HG02759 (cell line): ENCODE data around the gene BDH2.

Source experiments
- ATAC-seq: cut with Tn5 transposase; IDR thresholded peaks from one replicate; pipeline ENCODE4 v1.9.1; 2021; ENCODE audit warnings: mild to moderate bottlenecking, moderate library complexity; ENCODE audit not compliant: unreplicated experiment

The BDH2 gene

DNA sequence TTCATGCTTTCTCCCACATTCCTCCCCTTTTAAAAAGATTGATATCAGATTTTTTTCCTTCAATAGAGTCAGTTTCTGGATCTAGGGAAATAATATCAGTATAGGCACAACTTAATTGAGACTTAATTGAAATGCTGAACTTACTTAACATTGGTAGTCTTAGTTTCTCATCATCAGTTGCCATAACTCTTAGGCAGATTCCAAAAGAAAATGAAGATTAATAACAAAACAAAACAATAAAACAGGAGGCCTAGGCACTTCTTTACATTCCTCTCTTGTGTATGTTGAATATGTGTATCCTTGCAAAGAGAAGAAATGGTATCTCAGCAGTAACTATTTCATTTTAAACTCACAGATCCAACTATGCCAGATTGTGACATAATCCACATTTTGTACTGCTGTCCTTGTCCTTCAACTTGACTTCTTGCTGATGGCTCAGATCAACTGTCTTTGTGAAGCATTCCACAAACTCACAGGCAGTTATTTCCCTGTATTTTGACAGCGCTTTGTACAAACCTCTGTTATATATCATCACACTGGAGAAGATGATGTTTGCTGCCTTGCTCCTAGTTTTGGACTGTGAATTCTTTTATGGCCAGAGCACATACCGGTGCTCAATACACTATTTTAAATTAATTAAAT is 14.0 kb downstream of the BDH2 start:
- no peak for ATAC-seq

DNA sequence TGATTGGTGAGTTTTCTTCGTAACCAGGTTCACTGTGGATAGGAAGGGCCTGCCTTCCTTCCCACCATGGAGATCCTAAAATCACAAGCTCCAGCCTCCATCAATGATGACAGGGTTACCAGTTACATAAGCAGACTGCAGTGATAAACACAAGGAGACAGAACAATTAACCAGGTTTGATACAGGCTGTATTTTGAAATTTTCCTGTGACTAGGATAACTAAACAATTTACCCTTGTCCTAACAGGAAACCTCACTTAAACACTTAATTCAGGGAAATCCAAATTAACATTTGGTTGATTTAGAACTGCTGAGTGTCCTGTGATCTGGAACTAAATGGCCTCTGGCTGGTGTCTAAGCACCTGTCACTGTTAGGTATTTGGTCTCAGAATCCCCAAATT is 20.0 kb downstream of the BDH2 start:
- no peak for ATAC-seq

DNA sequence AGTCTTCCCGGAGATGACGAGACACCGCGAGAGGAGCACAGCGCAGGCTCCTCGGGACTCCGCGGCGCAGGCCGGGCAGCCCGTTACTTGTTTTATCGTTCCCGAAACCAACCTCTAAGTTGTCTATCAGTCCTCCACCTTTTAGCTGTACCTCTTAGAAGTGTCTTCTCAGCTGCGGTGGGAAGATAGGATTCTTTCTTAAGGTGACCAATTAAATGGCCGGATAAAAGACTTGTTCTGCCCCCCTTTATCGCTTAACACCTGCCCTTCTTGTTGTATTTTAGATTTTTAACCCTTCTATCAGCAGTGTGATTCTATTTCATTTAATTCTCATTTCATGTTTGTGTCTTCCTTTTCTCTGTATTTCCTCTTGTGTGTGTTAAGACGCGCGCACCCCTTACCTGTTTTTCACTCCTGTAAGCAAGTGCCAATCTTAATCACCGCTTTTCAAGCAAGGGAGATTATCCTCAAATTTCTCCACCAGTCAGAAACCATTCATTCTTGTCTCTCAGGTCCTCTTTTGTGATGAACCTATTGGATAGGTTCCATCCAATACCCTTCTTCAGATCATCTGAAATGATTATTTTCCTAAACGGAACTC is 22.8 kb downstream of the BDH2 start, which contains the start of gene SLC9B2:
SLC9B2 (minus strand) TSS at position 15 of the 601 bp plus-strand sequence. CDS start 9,211 bp downstream, outside the sequence.
- ATAC-seq = peak; percentile 59

DNA sequence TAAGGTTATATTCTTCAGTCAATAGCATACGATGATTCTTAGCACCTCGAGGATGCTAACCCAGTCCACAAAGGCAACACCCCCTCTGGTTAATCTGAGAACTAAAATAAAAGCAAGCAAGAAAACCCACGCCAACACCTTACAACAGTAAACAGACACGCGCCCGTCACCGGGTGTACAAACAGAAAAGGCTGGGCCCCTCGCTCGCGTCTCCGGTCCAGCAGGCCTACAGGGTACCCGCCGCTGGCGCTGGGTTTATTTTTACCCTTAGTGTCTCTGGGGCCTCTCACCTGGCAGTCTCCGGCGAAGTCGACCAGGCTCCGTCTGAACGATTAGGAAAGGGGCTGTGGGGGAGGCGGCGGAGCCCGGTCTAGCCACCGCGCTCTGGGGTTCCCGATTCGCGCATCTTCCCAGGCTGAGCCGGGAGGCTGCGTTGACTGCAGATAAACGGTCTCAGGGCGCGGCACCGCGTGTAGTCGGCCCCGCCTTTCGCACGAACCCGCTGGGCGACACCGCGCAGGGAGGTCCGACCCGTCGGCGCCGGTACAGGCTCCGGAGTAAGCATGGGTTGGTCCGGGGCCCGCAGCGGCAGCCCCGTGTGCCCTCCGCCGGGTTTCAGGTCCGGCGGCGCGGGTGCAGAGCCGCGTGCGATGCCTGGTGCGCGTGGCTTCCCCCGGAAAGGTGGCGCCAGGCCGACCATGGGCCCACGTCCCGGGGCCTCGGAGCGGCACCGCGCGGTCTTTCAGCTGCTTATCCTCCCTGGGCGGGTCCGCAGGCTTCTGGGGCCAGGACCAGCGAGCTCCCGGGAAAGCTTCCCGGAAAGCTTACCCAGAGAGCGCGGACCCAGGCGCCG is 23.5 kb downstream of the BDH2 start:
- ATAC-seq = peak; percentile 58

DNA sequence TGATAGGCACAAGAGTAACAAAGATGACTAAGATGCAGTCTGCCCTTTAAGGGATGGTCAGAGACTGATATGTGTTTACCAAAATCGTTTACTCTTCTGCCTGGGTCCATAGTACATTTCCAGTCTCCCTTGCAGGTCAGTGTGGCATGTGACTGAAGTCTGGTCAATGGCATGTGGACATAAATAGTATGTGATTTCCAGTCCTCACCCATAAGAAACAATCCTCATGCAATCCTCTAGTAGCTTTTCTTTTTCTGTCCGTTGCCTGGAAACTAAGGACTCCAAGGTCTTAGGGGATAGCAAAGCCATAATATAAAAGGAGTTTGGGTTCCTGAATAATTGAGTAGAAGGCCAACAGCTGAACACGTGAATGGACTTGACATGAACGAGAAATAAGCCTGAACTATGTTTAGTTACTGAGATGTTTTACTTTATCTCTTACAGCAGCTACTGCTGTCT is 24.2 kb downstream of the BDH2 start:
- no peak for ATAC-seq

DNA sequence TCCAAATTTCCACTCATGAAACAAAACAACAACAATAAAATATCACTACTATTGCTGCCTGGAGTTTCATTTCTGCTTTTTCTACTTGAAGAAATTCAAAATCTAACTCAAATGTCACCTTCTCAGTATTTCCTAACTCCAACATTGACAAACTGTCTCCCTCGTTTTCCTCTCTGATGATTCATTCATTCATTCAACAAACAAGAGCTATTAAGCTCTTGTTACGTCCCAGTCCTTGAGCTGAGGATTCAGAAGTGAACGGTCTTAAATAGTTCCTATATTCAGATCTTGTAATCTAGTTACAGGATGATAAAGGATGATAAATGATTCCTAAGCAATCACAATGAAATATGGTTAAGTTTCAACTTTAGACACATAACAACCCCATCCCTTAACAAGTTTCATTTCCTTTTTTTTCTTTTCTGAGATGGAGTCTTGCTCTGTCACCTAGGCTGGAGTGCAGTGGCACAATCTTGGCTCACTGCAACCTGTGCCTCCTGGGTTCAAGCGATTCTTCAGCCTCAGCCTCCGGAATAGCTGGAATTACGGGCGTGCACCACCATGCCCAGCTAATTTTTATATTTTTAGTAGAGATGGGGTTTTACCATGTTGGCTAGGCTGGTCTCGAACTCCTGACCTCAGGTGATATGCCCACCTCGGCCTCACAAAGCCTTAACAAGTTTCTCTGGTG is 24.7 kb downstream of the BDH2 start:
- peak; percentile 30 for ATAC-seq

DNA sequence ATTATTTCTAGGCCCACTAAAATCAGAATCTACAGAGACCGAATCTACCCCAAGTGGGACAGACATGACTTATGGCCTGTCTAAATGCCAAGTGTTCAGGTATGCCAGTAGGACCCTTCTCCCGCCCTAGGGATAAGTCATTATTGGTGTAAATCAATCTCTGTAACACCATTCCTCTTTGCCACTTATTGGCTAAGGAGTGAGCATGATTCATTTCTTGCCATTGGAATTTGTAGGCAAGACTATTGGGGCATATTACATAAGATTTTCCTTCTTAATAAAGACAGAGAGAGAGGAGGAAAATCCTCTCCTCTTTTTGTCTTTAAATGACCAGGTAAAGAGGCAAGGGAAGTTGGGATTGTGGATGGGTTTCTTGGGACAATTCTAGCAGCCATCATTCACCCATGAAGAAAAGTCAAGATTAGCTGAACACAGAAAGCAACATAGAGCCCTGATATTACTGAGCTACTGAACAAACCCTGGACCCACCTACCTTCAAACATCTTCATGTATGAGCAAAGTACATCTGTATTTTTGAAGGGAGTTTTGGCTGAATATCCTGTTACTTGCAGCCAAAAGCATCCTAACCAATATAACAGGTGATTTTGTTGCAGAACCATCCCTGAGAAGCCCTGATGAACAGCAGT is 25.7 kb downstream of the BDH2 start:
- ATAC-seq = no peak

DNA sequence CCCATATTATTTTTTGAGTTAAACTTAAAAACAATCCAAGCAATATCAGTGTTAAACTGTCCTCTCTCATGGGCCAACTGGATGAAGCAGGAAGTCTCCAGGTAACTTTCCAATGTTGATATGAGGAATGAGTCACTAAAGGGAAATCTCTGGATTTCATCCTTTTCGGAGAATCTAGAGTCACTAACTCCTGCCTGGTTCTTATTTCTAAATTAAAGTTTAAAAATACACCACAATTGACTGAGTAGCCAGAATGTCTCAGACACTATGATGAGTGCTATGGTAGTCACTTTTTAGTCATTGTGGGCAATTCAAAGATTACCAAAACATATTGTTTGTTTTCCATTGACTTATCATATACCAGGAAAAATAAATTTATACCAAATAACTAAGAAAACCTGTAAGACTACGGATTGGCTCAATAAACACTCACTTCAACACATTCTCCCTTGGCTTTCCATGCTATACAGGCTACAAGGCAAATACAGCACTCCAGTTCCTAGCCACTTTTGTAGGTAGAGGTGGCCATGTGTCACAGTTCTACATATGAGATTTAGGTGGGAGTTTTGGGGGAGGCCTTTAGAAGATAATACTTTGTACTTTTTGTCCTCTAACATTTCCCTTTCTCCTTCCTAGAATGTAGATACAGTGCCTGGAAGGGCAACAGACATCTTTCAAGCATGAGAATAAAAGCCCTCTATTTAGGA is 31.6 kb downstream of the BDH2 start:
- no peak for ATAC-seq

DNA sequence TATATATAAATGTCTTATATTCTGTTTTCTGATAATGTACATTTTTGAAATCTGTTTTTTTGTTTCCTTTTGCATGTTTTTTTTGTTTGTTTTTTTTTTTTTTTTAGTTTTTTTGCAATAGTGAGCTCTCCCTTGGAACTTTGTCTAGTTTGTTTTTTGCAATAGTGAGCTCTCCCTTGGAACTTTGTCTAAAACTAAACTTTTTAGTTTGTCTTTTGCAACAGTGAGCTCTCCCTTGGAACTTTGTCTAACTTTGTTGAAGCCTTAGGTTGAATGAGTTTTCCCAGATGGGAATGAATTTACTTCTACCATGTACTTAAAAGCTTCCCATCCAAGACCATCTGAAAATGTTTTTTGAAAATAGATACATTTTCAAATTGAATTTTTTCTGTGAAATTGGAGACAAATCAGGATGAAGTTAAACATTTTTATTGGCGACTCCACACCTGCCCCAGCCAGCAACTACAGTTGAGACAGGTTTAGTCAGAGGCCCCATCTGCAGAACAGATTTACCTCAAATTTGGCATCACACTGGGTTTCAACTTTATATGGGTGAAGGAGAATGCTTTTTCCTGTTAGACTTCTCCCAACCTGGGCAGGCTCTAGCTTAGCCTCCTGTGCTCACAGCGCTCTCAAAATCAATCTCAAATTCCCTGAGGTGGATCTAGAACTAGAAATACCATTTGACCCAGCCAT is 39.0 kb downstream of the BDH2 start:
- no peak for ATAC-seq

DNA sequence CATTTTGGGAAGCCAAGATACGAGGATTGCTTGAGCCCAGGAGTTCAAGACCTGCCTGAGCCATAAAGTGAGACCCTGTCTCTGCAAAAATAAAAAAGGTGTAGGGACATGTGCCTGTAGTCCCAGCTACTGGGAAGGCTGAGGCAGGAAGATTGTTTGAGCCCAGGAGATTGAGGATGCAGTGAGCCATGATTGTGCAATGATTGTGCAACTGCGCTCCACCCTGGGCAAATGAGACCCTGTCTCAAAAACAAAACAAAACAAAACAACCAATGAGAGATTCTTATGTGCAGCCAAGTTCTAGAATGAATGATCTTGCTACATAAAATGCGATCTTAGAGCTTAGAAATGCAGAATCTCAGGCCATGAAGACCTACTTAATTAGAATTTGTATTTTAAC is 45.6 kb downstream of the BDH2 start:
- ATAC-seq = no peak

DNA sequence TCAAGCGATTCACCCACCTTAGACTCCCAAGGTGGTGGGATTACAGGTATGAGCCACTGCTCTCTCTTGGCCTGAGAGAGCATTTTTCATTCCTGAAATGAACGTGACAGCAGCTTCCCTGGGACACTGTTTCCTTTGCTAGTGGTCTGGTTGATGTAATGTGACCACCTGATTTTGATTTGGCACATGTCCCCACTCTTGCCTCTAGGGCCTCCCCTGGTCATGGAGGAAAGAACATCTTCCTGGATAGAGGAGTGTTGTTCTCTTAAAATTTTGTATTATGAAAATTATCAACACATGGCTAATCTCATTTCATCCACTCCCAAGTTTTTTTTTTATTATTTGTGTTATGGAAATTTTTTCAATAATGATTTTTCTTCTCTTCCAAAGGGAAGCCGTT is 46.9 kb downstream of the BDH2 start:
- no peak for ATAC-seq

DNA sequence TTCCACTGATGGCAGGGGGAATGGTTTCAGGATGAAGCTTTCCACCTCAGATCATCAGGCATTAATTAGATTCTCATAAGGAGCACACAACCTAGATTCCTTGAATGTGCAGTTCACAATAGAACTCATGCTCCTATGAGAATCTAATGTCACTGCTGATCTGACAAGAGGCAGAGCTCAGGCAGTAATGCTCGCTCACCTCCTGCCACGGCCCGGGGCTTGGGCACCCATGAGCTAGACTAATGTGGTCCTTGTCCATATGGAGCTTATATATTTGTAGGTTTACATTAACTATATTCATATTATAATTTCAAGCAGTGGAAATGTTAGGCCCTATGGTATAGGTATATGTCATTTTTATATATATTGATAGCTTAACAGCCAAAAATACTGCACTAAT is 47.5 kb downstream of the BDH2 start:
- no peak for ATAC-seq

DNA sequence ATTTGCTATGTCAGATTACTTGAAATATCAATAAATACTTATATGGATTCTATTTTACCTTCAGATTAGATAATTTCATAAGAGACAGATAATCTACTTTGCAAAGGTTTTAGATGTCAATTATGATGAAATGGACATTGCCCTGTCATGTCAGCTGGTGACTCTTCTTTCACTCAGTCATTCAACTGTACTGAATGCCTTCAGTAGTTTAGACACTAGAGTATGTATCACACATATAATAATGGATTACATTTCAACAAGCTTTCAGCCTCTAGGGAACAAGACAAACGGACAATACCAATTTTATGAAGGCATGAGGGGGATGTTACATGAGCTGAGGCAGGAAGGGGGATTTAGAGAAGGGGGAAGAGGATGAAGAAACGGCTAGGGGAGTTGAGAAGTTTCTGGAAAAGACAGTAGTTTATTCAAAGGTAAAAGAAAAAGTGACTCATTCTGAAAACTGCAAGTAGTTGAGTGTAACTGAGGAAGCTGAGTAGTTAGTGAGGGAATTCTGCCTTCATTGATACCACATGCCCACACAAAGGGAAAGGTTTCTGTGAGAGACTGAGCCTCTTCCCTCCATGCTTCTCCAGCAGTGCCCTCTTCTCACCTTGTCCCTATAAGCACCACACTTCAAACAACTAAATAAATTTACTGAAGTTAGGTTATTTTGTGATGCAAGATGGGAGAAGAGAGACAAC is 48.7 kb downstream of the BDH2 start:
- ATAC-seq = peak; percentile 50

DNA sequence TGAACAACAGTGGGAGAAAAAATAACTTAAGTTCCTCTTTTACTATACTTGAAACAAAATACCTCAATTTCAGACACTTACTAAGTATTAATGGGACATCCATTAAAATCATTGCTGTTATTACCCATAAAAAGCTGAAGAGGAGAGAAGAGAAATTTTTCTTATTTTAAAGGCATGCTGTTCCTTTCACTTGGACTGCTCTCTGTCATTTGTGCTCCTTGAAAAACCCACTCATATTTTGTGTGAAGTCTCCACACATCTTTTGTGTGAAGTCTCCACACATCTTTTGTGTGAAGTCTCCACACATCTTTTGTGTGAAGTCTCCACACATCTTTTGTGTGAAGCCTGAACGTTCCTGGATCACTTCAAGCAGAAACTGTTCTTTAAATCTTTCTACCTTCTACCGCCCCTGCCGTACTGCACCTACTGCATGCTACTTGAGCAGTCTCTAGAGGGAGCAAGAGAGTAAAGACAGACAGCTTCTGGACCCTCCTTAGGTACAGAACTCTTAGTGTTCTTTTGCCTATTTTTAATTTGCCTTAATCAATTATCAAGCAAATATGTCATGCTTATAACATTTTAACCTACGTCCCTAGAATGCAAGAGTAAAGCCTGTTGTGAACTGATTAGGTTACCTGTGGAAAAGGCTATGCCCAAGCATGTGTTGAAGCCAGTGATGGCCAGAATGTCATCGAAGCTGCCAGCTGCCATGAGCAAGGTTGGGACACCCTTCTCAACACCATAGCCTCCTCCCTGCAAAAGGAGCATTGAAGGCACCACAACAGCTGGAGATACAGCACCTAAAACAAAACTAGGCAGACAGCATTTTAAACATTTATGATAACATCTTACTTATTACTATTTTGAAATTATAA is 53.0 kb downstream of the BDH2 start:
- peak; percentile 93 for ATAC-seq

DNA sequence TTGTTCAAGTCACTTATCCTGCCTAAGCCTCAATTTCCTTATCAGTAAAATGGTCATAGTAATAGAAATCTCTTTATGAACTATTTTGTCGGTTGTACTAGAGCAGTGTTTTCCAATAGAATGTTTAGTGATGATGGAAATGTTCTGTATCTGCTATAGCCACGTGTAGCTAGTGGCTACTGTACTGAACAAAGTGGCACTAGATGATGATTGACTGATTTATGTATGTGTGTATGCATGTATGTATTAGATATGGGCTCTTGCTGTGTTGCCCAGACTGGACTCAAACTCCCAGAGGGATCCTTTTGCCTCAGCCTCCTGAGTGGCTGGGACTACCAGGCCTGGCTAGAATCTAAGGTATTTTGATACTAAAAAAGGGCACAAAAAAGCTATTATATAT is 55.5 kb downstream of the BDH2 start:
- no peak for ATAC-seq

DNA sequence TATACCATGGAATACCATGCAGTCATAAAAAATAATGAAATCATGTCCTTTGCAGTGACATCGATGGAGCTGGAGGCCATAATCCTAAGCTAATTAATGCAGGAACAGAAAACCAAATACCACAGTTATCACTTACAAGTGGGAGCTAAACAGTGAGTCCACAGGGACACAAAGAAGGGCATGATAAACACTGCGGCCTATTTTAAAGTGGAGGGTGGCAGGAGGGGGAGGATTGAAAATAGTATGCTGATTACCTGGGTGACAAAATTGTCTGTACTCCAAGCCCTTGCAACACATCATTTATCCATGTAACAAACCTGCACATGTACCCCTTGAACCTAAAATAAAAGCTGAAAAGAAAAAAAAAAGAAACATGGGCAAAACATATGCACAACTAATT is 63.5 kb downstream of the BDH2 start:
- no peak for ATAC-seq

DNA sequence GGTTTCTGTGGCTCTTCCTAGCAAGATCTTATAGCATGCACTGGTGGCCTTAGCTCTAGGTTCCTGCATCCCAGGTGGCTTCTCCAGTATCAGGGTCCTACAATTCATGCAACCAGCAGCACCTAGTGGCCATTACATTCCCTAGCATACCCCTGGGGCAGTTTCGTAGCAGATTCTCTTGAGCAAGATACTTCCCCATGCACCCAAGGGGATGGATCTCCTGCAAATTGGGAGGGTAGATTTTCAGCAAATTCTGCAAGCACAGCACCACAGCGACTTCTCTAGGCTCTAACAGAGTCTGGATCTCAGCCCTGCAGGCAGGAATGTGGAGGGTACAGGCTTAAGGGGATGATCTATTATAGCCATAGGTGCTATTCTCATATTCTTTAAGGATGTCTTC is 67.1 kb downstream of the BDH2 start:
- peak; percentile 77 for ATAC-seq

DNA sequence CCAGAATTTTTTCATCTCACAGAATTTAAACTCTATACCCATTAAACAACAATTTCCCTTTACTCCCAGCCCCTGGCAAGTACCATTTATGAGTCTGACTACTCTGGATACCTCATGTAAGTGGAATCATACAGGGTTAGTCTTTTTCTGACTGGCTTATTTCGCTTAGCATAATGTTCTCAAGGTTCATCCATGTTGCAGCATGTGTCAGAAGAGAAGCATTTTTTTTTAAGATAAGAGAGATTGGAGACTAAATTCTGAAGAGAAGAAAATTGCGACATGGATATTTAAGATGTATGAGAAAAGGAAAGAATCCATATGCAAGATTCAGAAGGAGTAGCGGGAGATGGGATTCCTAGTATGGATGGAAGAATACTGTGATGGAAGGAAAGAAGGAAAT is 68.8 kb downstream of the BDH2 start:
- ATAC-seq = no peak
